Measurements from ENCODE around the gene TLE4. TPM values are rescaled to one million over a fixed set of nuclear protein-coding genes. Genes with fewer than 3 reads are reported as not detected.

TLE4 gene
- total and polyA plus RNA-seq, 10 of the 15 experiments (the other 5 are each of a cell fraction or from before 2014, with no cell fraction given), result 5.3 to 53.3 (median 23.3) TPM

- intact Hi-C loops (cut with micrococcal nuclease; ENCODE audit: unreplicated experiment) (no loop called here), in situ Hi-C loops (cut with MboI) (no loop called here)
- H3K4me2 ChIP-seq (ENCODE audit: control insufficient read depth, insufficient read depth), result no peak overlapping the region
- ATAC-seq, result no peak
- ChIA-PET SMC1A (ENCODE audit: uncharacterized antibody, unreplicated experiment) (no interaction called here), CTCF (no interaction called here), RAD21 (ENCODE audit: unreplicated experiment) (no interaction called here), POLR2A (no interaction called here)
- TF ChIP-seq TBL1XR1 (IDR thresholded peaks at IDR 0.05; ENCODE audit: low read depth, low read length), result no peak
- no peak for TF ChIP-seq SREBF1 (IDR thresholded peaks at IDR 0.05; ENCODE audit: low read length)
- TF ChIP-seq ELK1 (IDR thresholded peaks at IDR 0.05; ENCODE audit: low read depth, low read length), result no peak
- no peak for TF ChIP-seq DPF2 (IDR thresholded peaks at IDR 0.05)
- TF ChIP-seq NFYB (IDR thresholded peaks at IDR 0.05; ENCODE audit: insufficient read depth, low read depth, low read length), result no peak
- TF ChIP-seq PML (IDR thresholded peaks at IDR 0.05; ENCODE audit: low read length), result no peak
- TF ChIP-seq ASH2L (IDR thresholded peaks at IDR 0.05; ENCODE audit: borderline replicate concordance, low read depth), result no peak
- TF ChIP-seq, protein P1, sequence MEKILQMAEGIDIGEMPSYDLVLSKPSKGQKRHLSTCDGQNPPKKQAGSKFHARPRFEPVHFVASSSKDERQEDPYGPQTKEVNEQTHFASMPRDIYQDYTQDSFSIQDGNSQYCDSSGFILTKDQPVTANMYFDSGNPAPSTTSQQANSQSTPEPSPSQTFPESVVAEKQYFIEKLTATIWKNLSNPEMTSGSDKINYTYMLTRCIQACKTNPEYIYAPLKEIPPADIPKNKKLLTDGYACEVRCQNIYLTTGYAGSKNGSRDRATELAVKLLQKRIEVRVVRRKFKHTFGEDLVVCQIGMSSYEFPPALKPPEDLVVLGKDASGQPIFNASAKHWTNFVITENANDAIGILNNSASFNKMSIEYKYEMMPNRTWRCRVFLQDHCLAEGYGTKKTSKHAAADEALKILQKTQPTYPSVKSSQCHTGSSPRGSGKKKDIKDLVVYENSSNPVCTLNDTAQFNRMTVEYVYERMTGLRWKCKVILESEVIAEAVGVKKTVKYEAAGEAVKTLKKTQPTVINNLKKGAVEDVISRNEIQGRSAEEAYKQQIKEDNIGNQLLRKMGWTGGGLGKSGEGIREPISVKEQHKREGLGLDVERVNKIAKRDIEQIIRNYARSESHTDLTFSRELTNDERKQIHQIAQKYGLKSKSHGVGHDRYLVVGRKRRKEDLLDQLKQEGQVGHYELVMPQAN (conservative IDR thresholded peaks at IDR 0.05), result no peak
- TF ChIP-seq RELA (IDR thresholded peaks at IDR 0.05; ENCODE audit: borderline replicate concordance, partially characterized antibody), result no peak
- TF ChIP-seq GABPA (IDR thresholded peaks at IDR 0.05; ENCODE audit: low read depth), result no peak
- TF ChIP-seq, protein P2, sequence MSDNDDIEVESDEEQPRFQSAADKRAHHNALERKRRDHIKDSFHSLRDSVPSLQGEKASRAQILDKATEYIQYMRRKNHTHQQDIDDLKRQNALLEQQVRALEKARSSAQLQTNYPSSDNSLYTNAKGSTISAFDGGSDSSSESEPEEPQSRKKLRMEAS (IDR thresholded peaks at IDR 0.05; ENCODE audit: low read depth, low read length), result no peak
- no peak for TF ChIP-seq WRNIP1 (IDR thresholded peaks at IDR 0.05; ENCODE audit: borderline replicate concordance, low read depth, low read length)
- no peak for TF ChIP-seq SIN3A (IDR thresholded peaks at IDR 0.05; ENCODE audit: low read depth, low read length)
- no peak for TF ChIP-seq USF2 (IDR thresholded peaks at IDR 0.05; ENCODE audit: borderline replicate concordance, low read depth, low read length)
- no peak for TF ChIP-seq IKZF2 (IDR thresholded peaks at IDR 0.05)
- TF ChIP-seq CHD1 (IDR thresholded peaks at IDR 0.05; ENCODE audit: low read depth, low read length), result no peak
- TF ChIP-seq CHD2 (IDR thresholded peaks at IDR 0.05; ENCODE audit: borderline replicate concordance, low read depth, low read length), result no peak
- WGBS (ENCODE audit: insufficient coverage, insufficient replicate concordance, low lambda C conversion rate, missing lambda C conversion rate), result 74% methylated on average over 1 of the region's 1 CpG
- H3K4me1 ChIP-seq (ENCODE audit: control insufficient read depth, insufficient read depth, low read length), result no peaks in the 10 kb centered on the region
- no peaks in the 10 kb centered on the region for H4K20me1 ChIP-seq (ENCODE audit: control insufficient read depth, insufficient read depth)
- H3K36me3 ChIP-seq (ENCODE audit: control insufficient read depth in 2 of 2, insufficient read depth in 2 of 2, low read length in 1 of 2), result no peaks in the 10 kb centered on the region
- no peak for FAIRE-seq
- no peak overlapping the region for H2AFZ ChIP-seq (ENCODE audit: control insufficient read depth, low read depth, low read length)
- no TSS peak for BruUV-seq (replicated peaks)
- H3K79me2 ChIP-seq (ENCODE audit: control insufficient read depth, insufficient read depth, low read length), result no peaks in the 10 kb centered on the region
- DNase-seq (ENCODE audit: low read depth, low spot score), result no peak
- H3K9ac ChIP-seq (ENCODE audit: control insufficient read depth, insufficient read depth, low read length), result no peak overlapping the region
- H3K27me3 ChIP-seq (replicated peaks in 1 of 2; ENCODE audit: control insufficient read depth in 2 of 2, insufficient read depth in 2 of 2, low read length in 1 of 2), result no peaks in the 10 kb centered on the region
- H3K9me3 ChIP-seq (replicated peaks; ENCODE audit: control insufficient read depth, insufficient read depth, low read length), result no peaks in the 10 kb centered on the region
- H3K27ac ChIP-seq (ENCODE audit: control insufficient read depth, insufficient read depth), result no peak overlapping the region
- H3K4me3 ChIP-seq, result no peak overlapping the region
Measured at GRCh38 chr9:79535534-79535933, 36.2 kb upstream of the TLE4 start.
